Activated naive CD8-positive, alpha-beta T cell treated with anti-CD3 and anti-CD28 coated beads, Interleukin-2, amount 50 U/mL, for 24 hours (primary cell): ENCODE results near the gene GPC2.
"Not testable (repeated sequence)": the region's sequence is repeated elsewhere in the genome, so short reads cannot be mapped to it uniquely, and the experiment has no call there.

Source experiments
- ATAC-seq: fragments of 150-1000 bp; cut with Tn5 transposase; one replicate; pipeline ENCODE4 v1.10.0; 2021
- DNase-seq: peaks from one replicate; pipeline ENCODE4 v3.0.0; 2021
- H3K27ac Mint-ChIP-seq: one replicate; pipeline ENCODE4 v1.8.0; 2021; ENCODE audit warnings: mild to moderate bottlenecking, mixed read lengths
- H3K27me3 Mint-ChIP-seq: one replicate; pipeline ENCODE4 v1.8.0; 2021; ENCODE audit warnings: mixed read lengths
- H3K36me3 Mint-ChIP-seq: one replicate; pipeline ENCODE4 v1.8.0; 2021; ENCODE audit warnings: low read depth, mixed read lengths
- H3K4me1 Mint-ChIP-seq: one replicate; pipeline ENCODE4 v1.8.0; 2021; ENCODE audit warnings: mixed read lengths
- H3K4me3 Mint-ChIP-seq: one replicate; pipeline ENCODE4 v1.8.0; 2021; ENCODE audit warnings: mild to moderate bottlenecking, moderate library complexity, mixed read lengths
- H3K9me3 Mint-ChIP-seq: one replicate; pipeline ENCODE4 v1.8.0; 2021; ENCODE audit warnings: mixed read lengths

Gene GPC2

GRCh38 chr7:100130220-100130607 lies 47.0 kb downstream of the GPC2 start:
- not testable (repeated sequence) for H3K27ac Mint-ChIP-seq, ATAC-seq, H3K4me3 Mint-ChIP-seq, H3K9me3 Mint-ChIP-seq, DNase-seq, H3K36me3 Mint-ChIP-seq, H3K27me3 Mint-ChIP-seq
- H3K4me1 Mint-ChIP-seq: peaks cover 38% of the 10 kb centered on the region

DNA sequence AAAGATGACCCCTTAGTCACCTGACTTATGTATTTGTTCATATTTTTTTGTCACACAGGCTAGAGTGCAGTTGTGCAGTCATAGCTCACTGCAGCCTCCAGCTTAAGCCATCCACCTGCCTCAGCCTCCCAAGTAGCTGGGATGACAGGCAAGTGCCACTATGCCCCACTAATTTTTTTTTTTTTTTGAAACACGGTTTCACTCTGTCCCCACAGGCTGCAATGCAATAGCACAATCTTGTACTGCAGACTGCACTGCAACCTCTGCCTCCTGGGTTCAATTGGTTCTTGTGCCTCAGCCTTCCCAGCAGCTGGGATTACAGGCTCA lies 48.6 kb downstream of the GPC2 start:
- peaks cover 48% of the 10 kb centered on the region for H3K4me1 Mint-ChIP-seq
- no peaks in the 10 kb centered on the region for H3K27me3 Mint-ChIP-seq
- DNase-seq: no peak
- H3K9me3 Mint-ChIP-seq: no peaks in the 10 kb centered on the region
- no peak for ATAC-seq
- H3K36me3 Mint-ChIP-seq: peaks cover 5% of the 10 kb centered on the region
- H3K27ac Mint-ChIP-seq: no peak overlapping the region
- H3K4me3 Mint-ChIP-seq: peak overlapping the region; percentile 99

- Mint-ChIP-seq H3K36me3 (peaks cover 5% of the 10 kb centered on the region), H3K27me3 (no peaks in the 10 kb centered on the region), H3K4me3 (peak overlapping the region; percentile 99), H3K27ac (no peak overlapping the region), H3K9me3 (no peaks in the 10 kb centered on the region), H3K4me1 (peaks cover 48% of the 10 kb centered on the region)
- ATAC-seq (peak; percentile 18), DNase-seq (peak; percentile 33)
These were observed 49.1 kb downstream of the GPC2 start for GRCh38 chr7:100127866-100128636.

- peak; percentile 67 for ATAC-seq
These were observed 50.0 kb downstream of the GPC2 start, which contains the start of gene MBLAC1 for GRCh38 chr7:100126931-100127865. MBLAC1 (plus strand) TSS chr7:100126967; CDS start chr7:100127396, 429 bp downstream.

DNA sequence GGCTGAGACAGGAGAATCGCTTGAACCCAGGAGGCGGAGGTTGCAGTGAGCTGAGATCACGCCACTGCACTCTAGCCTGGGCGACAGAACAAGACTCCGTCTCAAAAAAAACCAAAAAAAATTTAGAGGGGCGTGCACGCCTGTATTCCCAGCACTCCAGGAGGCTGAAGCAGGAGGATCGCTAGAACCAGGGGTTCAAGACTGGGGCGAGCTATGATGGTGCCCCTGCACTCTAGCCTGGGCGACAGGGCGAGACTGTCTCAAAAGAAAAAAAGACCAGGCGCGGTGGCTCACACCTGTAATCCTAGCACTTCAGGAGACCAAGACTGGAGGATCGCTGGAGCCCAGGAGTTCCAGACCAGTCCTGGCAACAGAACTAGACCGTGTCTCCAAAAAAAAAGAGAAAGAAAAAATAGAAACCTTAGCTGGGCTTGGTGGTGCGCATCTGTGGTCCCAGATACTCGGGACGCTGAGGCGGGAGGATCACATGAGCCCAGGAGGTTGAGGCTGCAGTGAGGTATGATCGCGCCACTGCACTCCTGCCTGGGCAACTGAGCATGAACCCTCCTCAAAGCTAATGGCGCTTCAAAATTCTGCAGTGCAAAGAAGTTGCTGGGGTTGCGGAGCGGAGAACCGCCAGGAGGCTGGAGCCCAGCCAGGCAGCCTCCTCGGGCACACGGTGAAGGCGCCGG lies 50.8 kb downstream of the GPC2 start:
- DNase-seq (no peak), ATAC-seq (peak; percentile 30)

More at GRCh38 chr7:100126931-100127865, 50.0 kb downstream of the GPC2 start, which contains the start of gene MBLAC1:
- DNase-seq: peak; percentile 90
- Mint-ChIP-seq H3K9me3 (no peaks in the 10 kb centered on the region), H3K36me3 (peaks cover 9% of the 10 kb centered on the region), H3K4me1 (peaks cover 43% of the 10 kb centered on the region), H3K4me3 (peak within 1 kb of the TSS; percentile 99), H3K27me3 (no peaks in the 10 kb centered on the region), H3K27ac (peak within 1 kb of the TSS; percentile 99)

GRCh38 chr7:100124301-100125230 lies 52.6 kb downstream of the GPC2 start:
- Mint-ChIP-seq H3K4me1 (peaks cover 50% of the 10 kb centered on the region), H3K36me3 (peaks cover 10% of the 10 kb centered on the region), H3K27ac (peak overlapping the region; percentile 56)

More for the DNA sequence above, 50.8 kb downstream of the GPC2 start:
- H3K9me3 Mint-ChIP-seq: no peaks in the 10 kb centered on the region
- H3K27ac Mint-ChIP-seq: peak overlapping the region; percentile 99
- H3K27me3 Mint-ChIP-seq: no peaks in the 10 kb centered on the region
- peaks cover 9% of the 10 kb centered on the region for H3K36me3 Mint-ChIP-seq
- H3K4me1 Mint-ChIP-seq: peaks cover 44% of the 10 kb centered on the region
- peak overlapping the region; percentile 99 for H3K4me3 Mint-ChIP-seq

DNA sequence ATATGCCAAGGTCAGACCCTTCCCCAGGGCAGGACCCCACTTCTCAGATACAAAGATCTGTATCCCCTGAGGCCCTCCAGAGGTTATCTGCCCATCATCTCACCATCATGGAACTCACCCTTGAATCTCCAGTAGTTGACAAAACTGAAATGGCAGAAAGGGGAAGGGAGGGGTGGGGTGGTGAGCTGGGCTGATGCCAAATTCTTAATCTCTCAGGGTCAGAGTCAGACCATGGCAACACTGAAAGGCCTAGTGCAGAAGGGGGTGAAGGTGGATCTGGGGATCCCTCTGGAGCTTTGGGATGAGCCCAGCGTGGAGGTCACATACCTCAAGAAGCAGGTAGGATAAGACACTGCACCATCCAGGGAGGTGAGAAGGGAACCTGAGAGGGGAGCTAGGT lies 54.6 kb downstream of the GPC2 start:
- no peak for DNase-seq
- Mint-ChIP-seq H3K4me3 (no peak overlapping the region), H3K9me3 (no peaks in the 10 kb centered on the region), H3K27ac (no peak overlapping the region), H3K36me3 (peaks cover 16% of the 10 kb centered on the region), H3K27me3 (no peaks in the 10 kb centered on the region), H3K4me1 (peaks cover 56% of the 10 kb centered on the region)
- no peak for ATAC-seq

More at GRCh38 chr7:100124301-100125230, 52.6 kb downstream of the GPC2 start:
- H3K9me3 Mint-ChIP-seq: no peaks in the 10 kb centered on the region
- ATAC-seq: no peak
- no peak overlapping the region for H3K4me3 Mint-ChIP-seq
- H3K27me3 Mint-ChIP-seq: no peaks in the 10 kb centered on the region
- DNase-seq: no peak

DNA sequence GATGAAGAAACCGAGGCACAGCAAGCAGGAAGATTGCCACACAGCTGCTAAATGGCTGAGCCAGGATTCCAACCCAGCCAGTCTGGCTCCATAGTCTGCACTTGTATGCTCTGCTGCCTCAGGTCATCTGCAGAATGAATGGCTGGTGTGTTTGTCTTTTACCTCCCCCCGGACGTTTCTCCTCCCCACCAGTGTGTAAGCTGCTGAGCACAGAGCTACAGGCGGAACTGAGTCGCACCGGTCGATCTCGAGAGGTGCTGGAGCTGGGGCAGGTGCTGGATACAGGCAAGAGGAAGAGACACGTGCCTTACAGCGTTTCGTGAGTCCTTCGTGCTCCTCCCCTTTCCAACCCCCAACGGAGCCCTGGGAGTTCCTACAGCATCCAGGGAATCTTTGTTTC lies 55.1 kb downstream of the GPC2 start:
- peaks cover 16% of the 10 kb centered on the region for H3K36me3 Mint-ChIP-seq
- no peak overlapping the region for H3K27ac Mint-ChIP-seq
- H3K4me1 Mint-ChIP-seq: peaks cover 55% of the 10 kb centered on the region
- ATAC-seq (no peak), DNase-seq (no peak)
- no peaks in the 10 kb centered on the region for H3K9me3 Mint-ChIP-seq
- no peak overlapping the region for H3K4me3 Mint-ChIP-seq
- H3K27me3 Mint-ChIP-seq: no peaks in the 10 kb centered on the region

DNA sequence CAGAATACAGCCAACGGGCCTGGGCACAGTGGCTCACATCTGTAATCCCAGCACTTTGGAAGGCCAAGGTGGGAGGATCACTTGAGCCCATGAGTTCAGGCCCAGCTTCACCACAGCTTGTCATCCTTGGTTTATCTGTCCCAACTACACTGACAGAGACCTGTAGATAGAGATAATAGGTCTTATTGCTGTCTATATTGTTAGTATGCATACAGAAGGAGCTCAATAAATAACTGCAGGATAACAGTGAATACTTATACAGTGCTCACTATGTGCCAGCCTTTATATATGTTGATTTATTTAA lies 56.5 kb downstream of the GPC2 start:
- no peak for DNase-seq

GRCh38 chr7:100119970-100120732 lies 57.0 kb downstream of the GPC2 start:
- H3K9me3 Mint-ChIP-seq: no peaks in the 10 kb centered on the region
- peak overlapping the region; percentile 99 for H3K27ac Mint-ChIP-seq
- H3K4me3 Mint-ChIP-seq: peak overlapping the region; percentile 94
- no peaks in the 10 kb centered on the region for H3K27me3 Mint-ChIP-seq
- DNase-seq (peak; percentile 61), ATAC-seq (peak; percentile 70)
- H3K4me1 Mint-ChIP-seq: peaks cover 38% of the 10 kb centered on the region
- peaks cover 15% of the 10 kb centered on the region for H3K36me3 Mint-ChIP-seq

More for the DNA sequence above, 56.5 kb downstream of the GPC2 start:
- no peaks in the 10 kb centered on the region for H3K27me3 Mint-ChIP-seq
- peaks cover 15% of the 10 kb centered on the region for H3K36me3 Mint-ChIP-seq
- no peak for ATAC-seq
- H3K4me1 Mint-ChIP-seq: peaks cover 43% of the 10 kb centered on the region
- H3K9me3 Mint-ChIP-seq: no peaks in the 10 kb centered on the region
- peak overlapping the region; percentile 94 for H3K4me3 Mint-ChIP-seq
- H3K27ac Mint-ChIP-seq: peak overlapping the region; percentile 99
